Smooth muscle cell (in vitro differentiated cells): Measurements from ENCODE around the gene KCNH2. TPM values are rescaled to one million over a fixed set of nuclear protein-coding genes. Genes with fewer than 3 reads are reported as not detected.

Experiments
- DNase-seq: peaks from one replicate; lab custom pipeline; 2025; ENCODE audit not compliant: unreplicated experiment; lab: John Stamatoyannopoulos, UW
- H2AFZ ChIP-seq: fragments of 200-600 bp; sonication (generic); 2 replicates; pipeline ENCODE4 v1.6.0; 2016; ENCODE audit warnings: antibody characterized with exemption, low read depth, mild to moderate bottlenecking
- H3F3A ChIP-seq: fragments of 200-600 bp; sonication (generic); 2 replicates; pipeline ENCODE4 v1.6.0; 2017; ENCODE audit warnings: antibody characterized with exemption, low read depth
- H3K27ac ChIP-seq: fragments of 200-600 bp; sonication (generic); 2 replicates; pipeline ENCODE4 v1.5.1; 2016; ENCODE audit warnings: low read depth, mild to moderate bottlenecking
- H3K27me3 ChIP-seq: fragments of 200-600 bp; sonication (generic); 2 replicates; pipeline ENCODE4 v1.6.1; 2016; ENCODE audit warnings: low read depth, mild to moderate bottlenecking
- H3K36me3 ChIP-seq: fragments of 200-600 bp; sonication (generic); 2 replicates; pipeline ENCODE4 v1.5.1; 2016; ENCODE audit warnings: low read depth
- H3K4me1 ChIP-seq: fragments of 200-600 bp; sonication (generic); 2 replicates; pipeline ENCODE4 v1.5.1; 2016; ENCODE audit warnings: low read depth
- H3K4me2 ChIP-seq: fragments of 200-600 bp; sonication (generic); 2 replicates; pipeline ENCODE4 v1.6.0; 2016; ENCODE audit warnings: mild to moderate bottlenecking
- H3K4me3 ChIP-seq: fragments of 200-600 bp; sonication (generic); 2 replicates; pipeline ENCODE4 v1.5.1; 2016; ENCODE audit warnings: mild to moderate bottlenecking
- H3K79me2 ChIP-seq: fragments of 200-600 bp; sonication (generic); 2 replicates; pipeline ENCODE4 v1.6.0; 2016; ENCODE audit warnings: low read depth, mild to moderate bottlenecking
- H3K9ac ChIP-seq: fragments of 200-600 bp; sonication (generic); 2 replicates; pipeline ENCODE4 v1.6.0; 2016; ENCODE audit warnings: low read depth
- H3K9me3 ChIP-seq: fragments of 200-600 bp; sonication (generic); replicated peaks from 2 replicates; pipeline ENCODE4 v1.5.1; 2016; ENCODE audit warnings: low read depth
- H4K20me1 ChIP-seq: fragments of 200-600 bp; sonication (generic); 2 replicates; pipeline ENCODE4 v1.6.0; 2016; ENCODE audit warnings: low read depth
- WGBS: methylation state at CpG from one replicate; pipeline ENCODE4 v1.1.7; 2016; ENCODE audit warnings: low lambda C conversion rate; 5-methylcytosine and 5-hydroxymethylcytosine counted together
- polyA plus RNA-seq: library from polyadenylated mRNA; unstranded; fragments of >200 nt; fragmentation: Nextera tagmentation; extraction: Ambion mirVana; gene quantifications from 2 replicates; pipeline ENCODE4 v1.2.1, GENCODE V29; 2016
- total RNA-seq: library from RNA; depleted of rRNA; stranded (reverse); fragments of >200 nt; gene quantifications from 2 replicates; pipeline ENCODE4 v1.2.3, GENCODE V29; 2014
- TF ChIP-seq, protein P1 (sequence below): fragments of 200-600 bp; sonication (generic); IDR thresholded peaks from 2 replicates; pipeline ENCODE4 v1.5.1; 2017; ENCODE audit warnings: borderline replicate concordance, mild to moderate bottlenecking, antibody characterized with exemption; ENCODE audit not compliant: insufficient read depth, poor library complexity, severe bottlenecking

The KCNH2 gene
- total and polyA plus RNA-seq, 2 experiments from 2014 or later: 12.9 to 37.7 TPM

DNA sequence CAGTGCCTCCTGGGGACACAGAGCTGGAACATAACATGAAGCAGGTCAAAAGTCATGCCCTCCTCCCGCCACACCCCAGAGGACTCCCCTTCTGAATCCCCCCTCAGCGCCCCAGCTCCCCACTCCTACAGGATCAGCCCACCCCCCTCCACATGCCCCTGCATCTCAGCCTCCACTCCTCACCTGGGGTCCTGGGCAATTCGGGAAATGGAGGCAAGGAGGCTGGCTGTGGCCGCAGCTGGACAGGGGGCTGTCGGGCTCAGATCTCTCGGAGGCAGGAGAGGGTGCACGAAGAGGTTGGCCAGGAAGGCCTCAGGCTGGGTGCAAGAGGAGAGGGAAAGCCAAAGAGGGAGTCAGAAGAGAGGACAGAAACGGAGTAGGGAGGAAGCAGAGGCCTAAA, 38.4 kb upstream of the KCNH2 start:
- H3F3A ChIP-seq: no peaks in the 10 kb centered on the region
- TF ChIP-seq, protein P1, sequence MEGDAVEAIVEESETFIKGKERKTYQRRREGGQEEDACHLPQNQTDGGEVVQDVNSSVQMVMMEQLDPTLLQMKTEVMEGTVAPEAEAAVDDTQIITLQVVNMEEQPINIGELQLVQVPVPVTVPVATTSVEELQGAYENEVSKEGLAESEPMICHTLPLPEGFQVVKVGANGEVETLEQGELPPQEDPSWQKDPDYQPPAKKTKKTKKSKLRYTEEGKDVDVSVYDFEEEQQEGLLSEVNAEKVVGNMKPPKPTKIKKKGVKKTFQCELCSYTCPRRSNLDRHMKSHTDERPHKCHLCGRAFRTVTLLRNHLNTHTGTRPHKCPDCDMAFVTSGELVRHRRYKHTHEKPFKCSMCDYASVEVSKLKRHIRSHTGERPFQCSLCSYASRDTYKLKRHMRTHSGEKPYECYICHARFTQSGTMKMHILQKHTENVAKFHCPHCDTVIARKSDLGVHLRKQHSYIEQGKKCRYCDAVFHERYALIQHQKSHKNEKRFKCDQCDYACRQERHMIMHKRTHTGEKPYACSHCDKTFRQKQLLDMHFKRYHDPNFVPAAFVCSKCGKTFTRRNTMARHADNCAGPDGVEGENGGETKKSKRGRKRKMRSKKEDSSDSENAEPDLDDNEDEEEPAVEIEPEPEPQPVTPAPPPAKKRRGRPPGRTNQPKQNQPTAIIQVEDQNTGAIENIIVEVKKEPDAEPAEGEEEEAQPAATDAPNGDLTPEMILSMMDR: no peak
- H3K4me3 ChIP-seq: no peak overlapping the region
- DNase-seq: no peak
- no peaks in the 10 kb centered on the region for H4K20me1 ChIP-seq
- H3K27me3 ChIP-seq: no peaks in the 10 kb centered on the region
- H3K9me3 ChIP-seq: no peaks in the 10 kb centered on the region
- no peak overlapping the region for H2AFZ ChIP-seq
- no peaks in the 10 kb centered on the region for H3K79me2 ChIP-seq
- WGBS: 94% methylated on average over 6 of the region's 8 CpGs
- no peak overlapping the region for H3K9ac ChIP-seq
- H3K4me2 ChIP-seq: no peak overlapping the region
- H3K27ac ChIP-seq: no peak overlapping the region
- H3K36me3 ChIP-seq: no peaks in the 10 kb centered on the region
- peaks cover 19% of the 10 kb centered on the region for H3K4me1 ChIP-seq

DNA sequence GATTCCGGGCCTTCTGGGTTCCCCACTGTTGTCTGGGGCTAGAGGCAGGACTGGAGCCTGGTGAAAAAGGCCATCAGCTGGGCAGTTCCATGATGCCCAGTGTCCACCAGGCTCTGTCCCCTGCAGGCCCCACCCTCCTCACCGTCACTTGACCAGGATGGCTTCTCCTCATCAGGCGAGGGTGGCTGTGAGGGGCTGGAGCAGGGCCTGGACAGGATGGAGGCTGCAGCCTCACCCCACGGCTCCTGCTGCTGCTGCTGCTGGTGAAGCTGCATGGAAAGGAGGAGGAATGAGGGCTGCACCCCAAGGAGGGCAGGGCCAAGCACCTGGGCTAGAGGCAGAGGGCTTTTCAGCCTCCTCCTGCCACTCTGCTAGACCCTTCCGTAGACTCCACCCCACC, 37.8 kb upstream of the KCNH2 start:
- WGBS: 88% methylated on average over 5 of the region's 5 CpGs

DNA sequence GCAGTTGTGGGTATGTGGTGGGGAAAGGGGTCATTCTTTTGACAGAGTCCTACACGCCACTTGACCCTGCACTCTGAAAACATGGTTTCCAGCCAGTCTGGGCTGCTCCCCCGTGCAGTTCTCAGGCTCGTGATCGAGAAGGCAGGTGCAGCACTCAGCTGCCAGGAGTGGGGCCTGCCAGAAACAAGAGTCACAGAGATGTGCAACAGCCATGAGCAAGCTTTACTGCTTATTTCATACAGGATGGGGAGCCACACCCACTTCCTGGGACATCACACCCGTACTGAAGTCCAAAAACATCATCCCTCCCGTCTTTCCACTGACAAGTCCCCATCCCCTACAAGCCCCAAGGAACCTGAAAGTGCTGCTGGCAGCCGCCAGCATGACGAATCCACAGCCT, 36.8 kb upstream of the KCNH2 start:
- H3F3A ChIP-seq: peaks cover 6% of the 10 kb centered on the region
- no peaks in the 10 kb centered on the region for H4K20me1 ChIP-seq
- H3K79me2 ChIP-seq: no peaks in the 10 kb centered on the region
- H3K9me3 ChIP-seq: no peaks in the 10 kb centered on the region
- H3K4me2 ChIP-seq: no peak overlapping the region
- no peak overlapping the region for H3K4me3 ChIP-seq
- H3K27ac ChIP-seq: no peak overlapping the region
- TF ChIP-seq, protein P1: no peak
- H3K27me3 ChIP-seq: no peaks in the 10 kb centered on the region
- H3K4me1 ChIP-seq: peaks cover 21% of the 10 kb centered on the region
- H2AFZ ChIP-seq: no peak overlapping the region
- no peak for DNase-seq
- WGBS: 96% methylated on average over 8 of the region's 8 CpGs
- H3K36me3 ChIP-seq: no peaks in the 10 kb centered on the region
- H3K9ac ChIP-seq: no peak overlapping the region

More for the DNA sequence above, 37.8 kb upstream of the KCNH2 start:
- Histone ChIP-seq H3K4me1 (peaks cover 21% of the 10 kb centered on the region), H3F3A (peaks cover under 1% of the 10 kb centered on the region), H4K20me1 (no peaks in the 10 kb centered on the region), H3K27me3 (no peaks in the 10 kb centered on the region), H3K36me3 (no peaks in the 10 kb centered on the region), H3K4me2 (no peak overlapping the region), H3K4me3 (no peak overlapping the region), H3K9ac (no peak overlapping the region), H3K79me2 (no peaks in the 10 kb centered on the region), H3K27ac (no peak overlapping the region), H2AFZ (no peak overlapping the region), H3K9me3 (no peaks in the 10 kb centered on the region)
- no peak for DNase-seq
- TF ChIP-seq, protein P1: no peak

DNA sequence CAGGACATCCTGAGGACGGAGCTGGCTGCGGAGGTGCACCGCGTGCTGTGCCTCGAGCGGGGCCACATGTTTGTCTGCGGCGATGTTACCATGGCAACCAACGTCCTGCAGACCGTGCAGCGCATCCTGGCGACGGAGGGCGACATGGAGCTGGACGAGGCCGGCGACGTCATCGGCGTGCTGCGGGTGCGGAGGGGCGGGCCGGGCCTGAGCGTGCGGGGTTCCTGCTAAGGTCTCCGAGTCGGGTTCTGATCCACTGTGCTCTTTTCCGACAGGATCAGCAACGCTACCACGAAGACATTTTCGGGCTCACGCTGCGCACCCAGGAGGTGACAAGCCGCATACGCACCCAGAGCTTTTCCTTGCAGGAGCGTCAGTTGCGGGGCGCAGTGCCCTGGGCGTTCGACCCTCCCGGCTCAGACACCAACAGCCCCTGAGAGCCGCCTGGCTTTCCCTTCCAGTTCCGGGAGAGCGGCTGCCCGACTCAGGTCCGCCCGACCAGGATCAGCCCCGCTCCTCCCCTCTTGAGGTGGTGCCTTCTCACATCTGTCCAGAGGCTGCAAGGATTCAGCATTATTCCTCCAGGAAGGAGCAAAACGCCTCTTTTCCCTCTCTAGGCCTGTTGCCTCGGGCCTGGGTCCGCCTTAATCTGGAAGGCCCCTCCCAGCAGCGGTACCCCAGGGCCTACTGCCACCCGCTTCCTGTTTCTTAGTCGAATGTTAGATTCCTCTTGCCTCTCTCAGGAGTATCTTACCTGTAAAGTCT, 35.8 kb upstream of the KCNH2 start:
- Histone ChIP-seq H4K20me1 (no peaks in the 10 kb centered on the region), H3K27me3 (no peaks in the 10 kb centered on the region), H3K79me2 (no peaks in the 10 kb centered on the region), H3F3A (peaks cover 6% of the 10 kb centered on the region), H3K4me1 (peaks cover 23% of the 10 kb centered on the region), H3K4me2 (peak overlapping the region; percentile 76), H3K36me3 (no peaks in the 10 kb centered on the region), H3K27ac (no peak overlapping the region), H3K9ac (peak overlapping the region; percentile 60), H3K4me3 (peak overlapping the region; percentile 38), H2AFZ (no peak overlapping the region), H3K9me3 (no peaks in the 10 kb centered on the region)
- TF ChIP-seq, protein P1: no peak
- WGBS: 54% methylated on average over 37 of the region's 55 CpGs
- DNase-seq: peak; percentile 23
